H9 (cell line): ENCODE results near the gene SYNJ1. TPM values are rescaled to one million over a fixed set of nuclear protein-coding genes. Genes with fewer than 3 reads are reported as not detected.

Source experiments
- DNase-seq: peaks from one replicate; pipeline ENCODE4 v3.0.0-alpha.2; 2017
- H2AFZ ChIP-seq: one replicate; pipeline ENCODE4 v1.6.1; 2013; ENCODE audit warnings: mild to moderate bottlenecking, low read length, control low read depth, moderate library complexity
- H2AK5ac ChIP-seq: 2 replicates; pipeline ENCODE4 v1.6.1; 2013; ENCODE audit warnings: low read length, control low read depth, mixed read lengths; ENCODE audit not compliant: insufficient read length
- H2BK120ac ChIP-seq: one replicate; pipeline ENCODE4 v1.6.1; 2013; ENCODE audit warnings: low read depth, mild to moderate bottlenecking, low read length, control low read depth, inconsistent platforms; ENCODE audit not compliant: poor library complexity, severe bottlenecking
- H2BK12ac ChIP-seq: 2 replicates; pipeline ENCODE4 v1.6.1; 2013; ENCODE audit warnings: low read length, control low read depth, mixed read lengths, low read depth; ENCODE audit not compliant: insufficient read length
- H2BK15ac ChIP-seq: 2 replicates; pipeline ENCODE4 v1.6.1; 2013; ENCODE audit warnings: low read depth, low read length, control low read depth
- H2BK20ac ChIP-seq: one replicate; pipeline ENCODE4 v1.6.1; 2013; ENCODE audit warnings: low read depth, mild to moderate bottlenecking, low read length, control low read depth, inconsistent platforms; ENCODE audit not compliant: poor library complexity, severe bottlenecking
- H2BK5ac ChIP-seq: 2 replicates; pipeline ENCODE4 v1.6.1; 2013; ENCODE audit warnings: low read length, control low read depth, mixed read lengths; ENCODE audit not compliant: insufficient read length
- H3K14ac ChIP-seq: 2 replicates; pipeline ENCODE4 v1.6.1; 2013; ENCODE audit warnings: low read length, control low read depth; ENCODE audit not compliant: insufficient read depth
- H3K18ac ChIP-seq: 2 replicates; pipeline ENCODE4 v1.6.1; 2013; ENCODE audit warnings: low read depth, mild to moderate bottlenecking, mixed read lengths, low read length, control low read depth; ENCODE audit not compliant: insufficient read length
- H3K23ac ChIP-seq: 2 replicates; pipeline ENCODE4 v1.6.1; 2013; ENCODE audit warnings: low read length, control low read depth, mixed read lengths, low read depth; ENCODE audit not compliant: insufficient read length
- H3K23me2 ChIP-seq: 2 replicates; pipeline ENCODE4 v1.6.1; 2013; ENCODE audit warnings: low read depth, mild to moderate bottlenecking, mixed read lengths, low read length, control low read depth; ENCODE audit not compliant: insufficient read length, poor library complexity, severe bottlenecking
- H3K27ac ChIP-seq: 2 replicates; pipeline ENCODE4 v1.5.1; 2013; ENCODE audit warnings: low read length, control low read depth, mixed read lengths, low read depth; ENCODE audit not compliant: insufficient read length
- H3K27me3 ChIP-seq: 2 replicates; pipeline ENCODE4 v1.6.1; 2013; ENCODE audit warnings: low read length, control low read depth, inconsistent platforms; ENCODE audit not compliant: insufficient read depth
- H3K4ac ChIP-seq: 2 replicates; pipeline ENCODE4 v1.6.1; 2013; ENCODE audit warnings: low read depth, mild to moderate bottlenecking, control low read depth, inconsistent platforms, low read length, moderate library complexity
- H3K4me1 ChIP-seq: 2 replicates; pipeline ENCODE4 v1.6.1; 2013; ENCODE audit warnings: low read length, control low read depth, inconsistent platforms; ENCODE audit not compliant: insufficient read depth
- H3K4me2 ChIP-seq: 2 replicates; pipeline ENCODE4 v1.6.1; 2013; ENCODE audit warnings: low read length, control low read depth, mixed read lengths; ENCODE audit not compliant: insufficient read length, insufficient read depth
- H3K56ac ChIP-seq: 2 replicates; pipeline ENCODE4 v1.6.1; 2013; ENCODE audit warnings: low read depth, mild to moderate bottlenecking, mixed read lengths, low read length, control low read depth; ENCODE audit not compliant: insufficient read length
- H3K79me1 ChIP-seq: 2 replicates; pipeline ENCODE4 v1.6.1; 2013; ENCODE audit warnings: low read depth, mild to moderate bottlenecking, moderate library complexity, low read length, control low read depth, inconsistent platforms; ENCODE audit not compliant: insufficient read depth, poor library complexity, severe bottlenecking
- H3K79me2 ChIP-seq: 2 replicates; pipeline ENCODE4 v1.6.1; 2013; ENCODE audit warnings: low read length, control low read depth, inconsistent platforms; ENCODE audit not compliant: insufficient read depth
- H3K9ac ChIP-seq: 2 replicates; pipeline ENCODE4 v1.6.1; 2013; ENCODE audit warnings: low read length, control low read depth, mixed read lengths; ENCODE audit not compliant: insufficient read length; ENCODE audit errors: extremely low read depth
- H3K9me3 ChIP-seq: one replicate; pipeline ENCODE4 v1.6.1; 2013; ENCODE audit warnings: low read depth, low read length, inconsistent platforms; ENCODE audit not compliant: control insufficient read depth
- H3T11ph ChIP-seq: one replicate; pipeline ENCODE4 v1.6.1; 2013; ENCODE audit warnings: mild to moderate bottlenecking, low read length, control low read depth, inconsistent platforms
- H4K20me1 ChIP-seq: one replicate; pipeline ENCODE4 v1.6.1; 2013; ENCODE audit not compliant: control insufficient read depth, insufficient read length, insufficient read depth
- H4K5ac ChIP-seq: 2 replicates; pipeline ENCODE4 v1.6.1; 2013; ENCODE audit warnings: low read depth, mild to moderate bottlenecking, mixed read lengths, low read length, control low read depth; ENCODE audit not compliant: insufficient read length
- H4K8ac ChIP-seq: replicated peaks from 2 replicates; pipeline ENCODE4 v1.6.1; 2013; ENCODE audit warnings: low read length, control low read depth, mixed read lengths, low read depth; ENCODE audit not compliant: insufficient read length
- H4K91ac ChIP-seq: 2 replicates; pipeline ENCODE4 v1.6.1; 2013; ENCODE audit warnings: low read depth, mild to moderate bottlenecking, moderate library complexity, mixed read lengths, low read length, control low read depth; ENCODE audit not compliant: insufficient read length
- H3K27ac Mint-ChIP-seq, 3 experiments: 2 replicates in 2 of 3; 3 replicates in 1 of 3; pipeline ENCODE4 v1.8.0; 2020 to 2021; ENCODE audit warnings: mixed read lengths in 3 of 3, mild to moderate bottlenecking in 1 of 3, moderate library complexity in 1 of 3
- H3K27me3 Mint-ChIP-seq: 2 replicates; pipeline ENCODE4 v1.8.0; 2021; ENCODE audit warnings: low read depth, mild to moderate bottlenecking, moderate library complexity, mixed read lengths
- H3K36me3 Mint-ChIP-seq, 3 experiments: 2 replicates in 2 of 3; 3 replicates in 1 of 3; pipeline ENCODE4 v1.8.0; 2020 to 2021; ENCODE audit warnings: low read depth in 3 of 3, mixed read lengths in 3 of 3; ENCODE audit not compliant: insufficient read depth in 1 of 3
- H3K4me1 Mint-ChIP-seq, 2 experiments: 2 replicates each; pipeline ENCODE4 v1.8.0; 2020; ENCODE audit warnings: mixed read lengths in 2 of 2
- H3K4me3 Mint-ChIP-seq, 2 experiments: 2 replicates in 1 of 2; 3 replicates in 1 of 2; pipeline ENCODE4 v1.8.0; 2020 to 2021; ENCODE audit warnings: mild to moderate bottlenecking in 2 of 2, mixed read lengths in 2 of 2, moderate library complexity in 1 of 2
- H3K9me3 Mint-ChIP-seq, 2 experiments: 2 replicates in 1 of 2; 3 replicates in 1 of 2; pipeline ENCODE4 v1.8.0; 2020; ENCODE audit warnings: mild to moderate bottlenecking in 2 of 2, mixed read lengths in 2 of 2, moderate library complexity in 1 of 2
- CTCF ChIP-seq: fragments of 200-600 bp; sonication (generic); conservative IDR thresholded peaks from 3 replicates; pipeline ENCODE4 v1.8.0; 2021; ENCODE audit warnings: antibody characterized with exemption, mild to moderate bottlenecking
- WGBS: extraction: QIAGEN DNeasy Blood & Tissue Kit; methylation state at CpG from one replicate; pipeline ENCODE4 v1.1.7; 2013; ENCODE audit warnings: missing lambda C conversion rate, low lambda C conversion rate, mixed read lengths; ENCODE audit not compliant: insufficient read length; ENCODE audit errors: extremely low coverage; 5-methylcytosine and 5-hydroxymethylcytosine counted together
- total RNA-seq: library from RNA; stranded (reverse); gene quantifications from 2 replicates; pipeline ENCODE4 v1.2.1, GENCODE V29; 2021

SYNJ1 gene
- total RNA-seq, 1 experiment from 2014 or later = 7.1 TPM

GRCh38 chr21:32716486-32716885 is 11.3 kb downstream of the SYNJ1 start:
- no peaks in the 10 kb centered on the region for H3K9me3 Mint-ChIP-seq
- Histone ChIP-seq H3K56ac (no peak overlapping the region), H3K79me2 (no peaks in the 10 kb centered on the region), H3K14ac (no peak overlapping the region), H3K23me2 (no peaks in the 10 kb centered on the region), H3K4me1 (no peaks in the 10 kb centered on the region), H2BK120ac (no peak overlapping the region), H4K91ac (no peak overlapping the region), H3K4ac (no peak overlapping the region), H3K23ac (no peak overlapping the region), H3K4me2 (no peak overlapping the region), H3K79me1 (no peaks in the 10 kb centered on the region), H3T11ph (no peak overlapping the region), H3K27me3 (no peaks in the 10 kb centered on the region), H4K5ac (no peak overlapping the region), H2BK12ac (no peak overlapping the region), H2BK20ac (no peak overlapping the region), H3K9me3 (no peaks in the 10 kb centered on the region), H3K27ac (no peak overlapping the region), H2BK15ac (no peak overlapping the region), H4K20me1 (no peaks in the 10 kb centered on the region), H3K9ac (no peak overlapping the region), H2AK5ac (no peak overlapping the region), H3K18ac (no peak overlapping the region), H2AFZ (no peak overlapping the region), H2BK5ac (no peak overlapping the region), H4K8ac (no peak overlapping the region)
- H3K4me1 Mint-ChIP-seq = no peaks in the 10 kb centered on the region
- no peak for DNase-seq
- H3K27me3 Mint-ChIP-seq = no peaks in the 10 kb centered on the region
- no peak overlapping the region for H3K4me3 Mint-ChIP-seq
- TF ChIP-seq CTCF = no peak
- H3K27ac Mint-ChIP-seq = no peak overlapping the region
- WGBS = no CpG with 5 or more reads among the region's 2 CpGs
- H3K36me3 Mint-ChIP-seq = no peaks in the 10 kb centered on the region
